Trophoblast cell (in vitro differentiated cells and primary cell): ENCODE results near the gene AADACL3.

Experiments used
- DNase-seq, 2 donors: peaks; one replicate each; pipeline ENCODE4 v3.0.0-alpha.2; 2016
- H2AFZ ChIP-seq: 2 replicates; pipeline ENCODE4 v1.6.1; 2013; ENCODE audit warnings: low read length, moderate library complexity, mild to moderate bottlenecking; ENCODE audit not compliant: insufficient read depth, poor library complexity
- H2AK5ac ChIP-seq: 2 replicates; pipeline ENCODE4 v1.6.1; 2013; ENCODE audit warnings: mild to moderate bottlenecking, low read length
- H2BK120ac ChIP-seq: 2 replicates; pipeline ENCODE4 v1.6.1; 2013; ENCODE audit warnings: low read length, mild to moderate bottlenecking, moderate library complexity; ENCODE audit not compliant: insufficient read depth, poor library complexity
- H2BK12ac ChIP-seq: 2 replicates; pipeline ENCODE4 v1.6.1; 2013; ENCODE audit warnings: mild to moderate bottlenecking, low read length, moderate library complexity
- H2BK5ac ChIP-seq: 2 replicates; pipeline ENCODE4 v1.6.1; 2013; ENCODE audit warnings: low read length, low read depth, moderate library complexity, mild to moderate bottlenecking; ENCODE audit not compliant: poor library complexity
- H3K14ac ChIP-seq: 2 replicates; pipeline ENCODE4 v1.6.1; 2013; ENCODE audit warnings: mild to moderate bottlenecking, low read length
- H3K18ac ChIP-seq: 2 replicates; pipeline ENCODE4 v1.6.1; 2013; ENCODE audit warnings: mild to moderate bottlenecking, low read length
- H3K23ac ChIP-seq: 2 replicates; pipeline ENCODE4 v1.6.1; 2013; ENCODE audit warnings: low read length
- H3K27ac ChIP-seq: 2 replicates; pipeline ENCODE4 v1.5.1; 2013; ENCODE audit warnings: low read depth, mild to moderate bottlenecking, inconsistent platforms, low read length, moderate library complexity
- H3K27me3 ChIP-seq: 2 replicates; pipeline ENCODE4 v1.6.1; 2013; ENCODE audit warnings: inconsistent platforms, mild to moderate bottlenecking, low read length, moderate library complexity; ENCODE audit not compliant: insufficient read depth
- H3K36me3 ChIP-seq, 2 experiments: 1 replicate in 1 of 2; 2 replicates in 1 of 2; pipeline ENCODE4 v1.6.1; 2013; ENCODE audit warnings: low read length in 2 of 2, mild to moderate bottlenecking in 2 of 2, moderate library complexity in 1 of 2; ENCODE audit not compliant: insufficient read depth in 2 of 2, control insufficient read depth in 1 of 2
- H3K4ac ChIP-seq: 2 replicates; pipeline ENCODE4 v1.6.1; 2013; ENCODE audit warnings: low read depth, mild to moderate bottlenecking, low read length, moderate library complexity
- H3K4me1 ChIP-seq, 2 experiments: 1 replicate in 1 of 2; 2 replicates in 1 of 2; pipeline ENCODE4 v1.6.1; 2013; ENCODE audit warnings: low read length in 2 of 2, mild to moderate bottlenecking in 2 of 2, moderate library complexity in 1 of 2; ENCODE audit not compliant: insufficient read depth in 2 of 2, control insufficient read depth in 1 of 2
- H3K4me2 ChIP-seq: 2 replicates; pipeline ENCODE4 v1.6.1; 2013; ENCODE audit warnings: inconsistent platforms, mild to moderate bottlenecking, low read length, moderate library complexity
- H3K4me3 ChIP-seq: 2 replicates; pipeline ENCODE4 v1.5.1; 2013; ENCODE audit warnings: mild to moderate bottlenecking, low read depth, low read length, inconsistent platforms
- H3K79me1 ChIP-seq: one replicate; pipeline ENCODE4 v1.6.1; 2013; ENCODE audit warnings: low read length
- H3K79me2 ChIP-seq: 2 replicates; pipeline ENCODE4 v1.6.1; 2013; ENCODE audit warnings: low read length, mild to moderate bottlenecking; ENCODE audit not compliant: control insufficient read depth, insufficient read depth, poor library complexity
- H3K9ac ChIP-seq: 2 replicates; pipeline ENCODE4 v1.6.1; 2013; ENCODE audit warnings: mild to moderate bottlenecking, low read length
- H3K9me3 ChIP-seq: 2 replicates; pipeline ENCODE4 v1.6.1; 2013; ENCODE audit warnings: low read depth, mild to moderate bottlenecking, control low read depth, inconsistent platforms, low read length; ENCODE audit not compliant: insufficient read depth
- H4K12ac ChIP-seq: 2 replicates; pipeline ENCODE4 v1.6.1; 2013; ENCODE audit warnings: low read depth, mild to moderate bottlenecking, low read length, moderate library complexity
- H4K8ac ChIP-seq: 2 replicates; pipeline ENCODE4 v1.6.1; 2013; ENCODE audit warnings: low read depth, mild to moderate bottlenecking, low read length, moderate library complexity
- H4K91ac ChIP-seq: one replicate; pipeline ENCODE4 v1.6.1; 2013; ENCODE audit warnings: low read depth, mild to moderate bottlenecking, low read length, moderate library complexity
- WGBS: extraction: QIAGEN DNeasy Blood & Tissue Kit; methylation state at CpG from one replicate; pipeline ENCODE4 v1.1.7; 2013; ENCODE audit warnings: missing lambda C conversion rate; ENCODE audit not compliant: insufficient read length, insufficient coverage; ENCODE audit errors: extremely low coverage; 5-methylcytosine and 5-hydroxymethylcytosine counted together

The AADACL3 gene

DNA sequence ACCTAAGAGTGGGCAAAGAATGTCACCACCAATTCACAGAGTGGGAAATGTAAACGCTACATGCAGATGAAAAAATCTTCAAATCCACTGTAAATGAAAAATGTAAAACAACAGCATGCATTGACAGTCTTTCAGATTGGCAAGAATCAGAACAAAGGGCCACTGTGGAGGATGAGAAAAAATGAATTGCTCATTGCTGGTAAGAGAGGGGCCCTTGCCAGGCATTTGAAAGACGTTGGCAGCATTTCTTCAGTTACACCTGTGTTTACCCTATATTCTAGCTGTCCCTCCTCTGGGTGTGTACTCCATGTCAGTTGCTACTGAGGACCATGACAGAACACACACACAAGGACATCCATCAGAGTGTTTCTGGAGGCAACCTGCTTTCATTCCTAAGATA lies 25.8 kb upstream of the AADACL3 start:
- no peak overlapping the region for H2BK120ac ChIP-seq
- H3K4me3 ChIP-seq: no peak overlapping the region
- no peak overlapping the region for H3K4me2 ChIP-seq
- no peak overlapping the region for H4K91ac ChIP-seq
- peaks cover 2% of the 10 kb centered on the region for H3K9me3 ChIP-seq
- no peak overlapping the region for H2AFZ ChIP-seq
- H3K4me1 ChIP-seq: no peaks in the 10 kb centered on the region
- no peaks in the 10 kb centered on the region for H3K79me1 ChIP-seq
- H3K27ac ChIP-seq: no peak overlapping the region
- H3K18ac ChIP-seq: no peak overlapping the region
- H2BK12ac ChIP-seq: no peak overlapping the region
- no peak for DNase-seq
- H2BK5ac ChIP-seq: no peak overlapping the region
- H4K12ac ChIP-seq: no peak overlapping the region
- H2AK5ac ChIP-seq: no peak overlapping the region
- H3K79me2 ChIP-seq: no peaks in the 10 kb centered on the region
- no CpG with 5 or more reads among the region's 2 CpGs for WGBS
- no peak overlapping the region for H3K23ac ChIP-seq
- H3K27me3 ChIP-seq: no peaks in the 10 kb centered on the region
- no peak overlapping the region for H4K8ac ChIP-seq
- no peak overlapping the region for H3K14ac ChIP-seq
- no peak overlapping the region for H3K4ac ChIP-seq
- no peak overlapping the region for H3K9ac ChIP-seq
- H3K36me3 ChIP-seq: no peaks in the 10 kb centered on the region

DNA sequence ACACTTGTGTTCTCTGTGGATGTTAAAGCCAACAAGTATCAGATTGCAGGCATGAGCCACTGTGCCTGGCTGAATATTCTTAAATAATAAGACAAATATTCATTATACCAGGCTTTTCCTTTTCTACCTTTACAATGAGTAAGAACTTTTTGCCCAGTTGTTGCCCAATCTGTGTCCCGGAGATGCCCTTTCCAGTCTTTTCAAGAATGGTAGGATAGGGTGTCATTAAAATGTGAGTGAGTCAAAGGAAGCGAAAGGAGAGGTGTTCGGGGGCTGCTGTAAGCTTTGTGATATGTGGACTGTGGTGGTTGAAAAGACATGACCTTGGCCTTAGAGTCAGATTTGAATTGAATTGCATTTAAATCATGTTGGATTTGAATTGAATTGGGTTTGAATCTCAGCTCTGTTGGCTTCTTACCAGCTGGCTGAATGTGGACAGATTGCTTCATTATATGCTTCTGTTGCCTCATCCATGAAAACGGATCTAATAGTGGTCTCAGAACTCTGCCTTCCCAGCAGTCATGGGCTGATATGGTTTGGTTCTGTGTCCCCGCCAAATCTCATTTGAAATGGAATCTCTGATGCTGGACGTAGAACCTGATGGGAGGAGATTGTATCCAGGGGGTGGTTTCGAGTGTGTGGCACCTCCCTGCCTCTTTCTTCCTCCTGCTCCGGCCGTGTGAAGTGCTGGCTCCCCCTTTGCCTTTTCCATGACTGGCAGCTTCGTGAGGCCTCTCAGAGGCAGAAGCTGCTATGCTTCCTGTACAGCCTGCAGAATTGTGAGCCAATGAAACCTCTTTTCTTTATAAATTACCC lies 22.7 kb upstream of the AADACL3 start:
- Histone ChIP-seq H3K9me3 (peaks cover 2% of the 10 kb centered on the region), H2AK5ac (no peak overlapping the region), H2BK5ac (no peak overlapping the region), H4K91ac (no peak overlapping the region), H4K12ac (no peak overlapping the region), H3K4me2 (no peak overlapping the region), H3K4me3 (no peak overlapping the region), H3K27me3 (no peaks in the 10 kb centered on the region), H3K4me1 (no peaks in the 10 kb centered on the region), H3K79me1 (no peaks in the 10 kb centered on the region), H3K14ac (no peak overlapping the region), H3K36me3 (no peaks in the 10 kb centered on the region), H3K23ac (no peak overlapping the region), H2BK120ac (no peak overlapping the region), H3K18ac (no peak overlapping the region), H2AFZ (no peak overlapping the region), H2BK12ac (no peak overlapping the region), H3K79me2 (no peaks in the 10 kb centered on the region), H3K27ac (no peak overlapping the region), H4K8ac (no peak overlapping the region), H3K4ac (no peak overlapping the region), H3K9ac (no peak overlapping the region)
- no peak for DNase-seq
- no CpG with 5 or more reads among the region's 10 CpGs for WGBS

DNA sequence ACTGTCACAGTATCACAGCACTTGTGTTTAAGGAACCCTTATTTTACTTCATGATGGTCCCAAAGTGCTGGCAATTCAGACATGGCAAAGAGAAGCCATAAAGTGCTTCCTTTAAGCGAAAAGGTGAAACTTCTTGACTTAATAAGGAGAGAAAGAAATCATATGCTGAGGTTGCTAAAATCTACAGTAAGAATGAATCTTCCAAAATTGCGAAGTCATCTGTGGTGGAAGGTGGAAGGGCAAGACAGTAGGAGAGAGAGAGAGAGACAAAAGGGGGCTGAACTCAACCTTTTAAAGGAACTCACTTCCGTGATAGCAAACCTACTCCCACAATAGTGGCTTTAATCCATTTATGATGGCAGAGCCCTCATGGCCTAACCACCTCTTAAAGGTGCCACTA lies 19.3 kb upstream of the AADACL3 start:
- Histone ChIP-seq H3K4ac (no peak overlapping the region), H3K27ac (no peak overlapping the region), H2BK120ac (no peak overlapping the region), H3K18ac (no peak overlapping the region), H4K12ac (no peak overlapping the region), H3K79me2 (no peaks in the 10 kb centered on the region), H3K14ac (no peak overlapping the region), H3K27me3 (no peaks in the 10 kb centered on the region), H3K36me3 (no peaks in the 10 kb centered on the region), H3K79me1 (no peaks in the 10 kb centered on the region), H3K4me2 (no peak overlapping the region), H3K9me3 (peaks cover 1% of the 10 kb centered on the region), H2AK5ac (no peak overlapping the region), H4K8ac (no peak overlapping the region), H3K4me3 (no peak overlapping the region), H3K4me1 (no peaks in the 10 kb centered on the region), H2AFZ (no peak overlapping the region), H3K9ac (no peak overlapping the region), H4K91ac (no peak overlapping the region), H3K23ac (no peak overlapping the region), H2BK5ac (no peak overlapping the region), H2BK12ac (no peak overlapping the region)
- DNase-seq: no peak
- no CpG with 5 or more reads among the region's 3 CpGs for WGBS

DNA sequence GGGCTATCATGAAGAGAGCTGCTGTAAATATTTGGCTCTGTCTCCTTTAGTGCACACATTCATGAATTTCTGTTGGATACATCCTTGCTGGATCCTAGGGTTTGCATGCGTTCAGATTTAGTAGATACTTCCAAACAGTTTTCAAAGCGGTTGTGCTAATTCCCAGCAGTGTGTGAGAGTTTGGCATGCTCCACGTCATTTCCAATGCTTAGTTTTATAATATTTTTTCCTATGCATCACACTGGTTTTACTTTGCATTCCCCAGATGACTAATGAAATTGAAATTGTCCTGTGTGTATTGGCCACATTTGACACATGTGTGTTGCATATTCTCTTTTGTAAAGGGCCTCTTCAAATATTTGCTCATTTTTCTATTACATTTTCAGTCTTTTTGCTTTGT lies 18.5 kb upstream of the AADACL3 start:
- Histone ChIP-seq H4K8ac (no peak overlapping the region), H2BK12ac (no peak overlapping the region), H3K36me3 (no peaks in the 10 kb centered on the region), H2BK120ac (no peak overlapping the region), H3K4me3 (no peak overlapping the region), H2AFZ (no peak overlapping the region), H4K12ac (no peak overlapping the region), H3K79me2 (no peaks in the 10 kb centered on the region), H3K27me3 (no peaks in the 10 kb centered on the region), H4K91ac (no peak overlapping the region), H3K23ac (no peak overlapping the region), H3K9ac (no peak overlapping the region), H3K4me2 (no peak overlapping the region), H3K9me3 (peaks cover 2% of the 10 kb centered on the region), H3K4ac (no peak overlapping the region), H3K18ac (no peak overlapping the region), H2AK5ac (no peak overlapping the region), H3K27ac (no peak overlapping the region), H3K79me1 (no peaks in the 10 kb centered on the region), H2BK5ac (no peak overlapping the region), H3K4me1 (no peaks in the 10 kb centered on the region), H3K14ac (no peak overlapping the region)
- DNase-seq: no peak
- no CpG with 5 or more reads among the region's 3 CpGs for WGBS
